ENCODE measurements around the gene SCTR. TPM values are rescaled to one million over a fixed set of nuclear protein-coding genes. Genes with fewer than 3 reads are reported as not detected.
A peak's percentile ranks its signal among the peaks of the same experiment; 100 is the strongest.

The SCTR gene
- total and polyA plus RNA-seq, 2 of the 13 experiments (the other 11 are each of a cell fraction or from before 2014, with no cell fraction given) = not detected

- TF ChIP-seq SKIL (CRISPR knock-in tag; IDR thresholded peaks at IDR 0.05; ENCODE audit: borderline replicate concordance) = no peak
- 0 out of 2 replicates have a peak, but pooled peaks have one; percentile 43 for TF ChIP-seq ZNF839 (CRISPR knock-in tag; IDR thresholded peaks at IDR 0.05; ENCODE audit: borderline replicate concordance)
- no peak for TF ChIP-seq MXD1 (CRISPR knock-in tag; IDR thresholded peaks at IDR 0.05)
- no peak for TF ChIP-seq SOX5 (CRISPR knock-in tag; IDR thresholded peaks at IDR 0.05; ENCODE audit: borderline replicate concordance)
- TF ChIP-seq SP4 (CRISPR knock-in tag; IDR thresholded peaks at IDR 0.05) = no peak
- no peak for TF ChIP-seq ZBTB7A (CRISPR knock-in tag; IDR thresholded peaks at IDR 0.05)
- no peak for TF ChIP-seq ZFP37 (CRISPR knock-in tag; IDR thresholded peaks at IDR 0.05; ENCODE audit: borderline replicate concordance)
- no peak for TF ChIP-seq ZNF337 (CRISPR knock-in tag; IDR thresholded peaks at IDR 0.05; ENCODE audit: borderline replicate concordance, low read depth)
- TF ChIP-seq ZNF780A (CRISPR knock-in tag; IDR thresholded peaks at IDR 0.05) = no peak
- no peak for TF ChIP-seq ZNF101 (CRISPR knock-in tag; IDR thresholded peaks at IDR 0.05; ENCODE audit: borderline replicate concordance, low read depth)
- TF ChIP-seq UBTF (CRISPR knock-in tag; IDR thresholded peaks at IDR 0.05) = no peak
- peak; percentile 75; the same call in 1 of the 2 replicates for TF ChIP-seq ZNF280B (CRISPR knock-in tag; IDR thresholded peaks at IDR 0.05; ENCODE audit: borderline replicate concordance)
- no peak for TF ChIP-seq ZNF160 (CRISPR knock-in tag; IDR thresholded peaks at IDR 0.05)
- TF ChIP-seq MBD4 (IDR thresholded peaks at IDR 0.05; ENCODE audit: borderline replicate concordance, low read length) = no peak
- no peak for TF ChIP-seq CREM (IDR thresholded peaks at IDR 0.05)
- TF ChIP-seq CREM (CRISPR knock-in tag; IDR thresholded peaks at IDR 0.05) = no peak
- no peak for TF ChIP-seq SATB2 (CRISPR knock-in tag; IDR thresholded peaks at IDR 0.05)
- TF ChIP-seq ZNF296 (CRISPR knock-in tag; conservative IDR thresholded peaks at IDR 0.05) = no peak
- no peak for TF ChIP-seq ZNF7 (CRISPR knock-in tag; IDR thresholded peaks at IDR 0.05)
- no peak for TF ChIP-seq CHD2 (IDR thresholded peaks at IDR 0.05; ENCODE audit: low read depth, low read length)
- TF ChIP-seq ZUFSP (CRISPR knock-in tag; IDR thresholded peaks at IDR 0.05; ENCODE audit: borderline replicate concordance) = no peak
Observed at GRCh38 chr2:119488245-119489214, 35.8 kb downstream of the SCTR start (continued).
